VCaP (cell line): ENCODE measurements around the gene NME2.

Experiments used
- H3K27ac ChIP-seq: fragments of 450-650 bp; 2 replicates; pipeline ENCODE4 v1.5.1; 2017
- TF ChIP-seq, protein P1 (sequence below): fragments of 450-650 bp; conservative IDR thresholded peaks from 2 replicates; pipeline ENCODE4 v1.5.1; 2017; ENCODE audit warnings: mild to moderate bottlenecking, moderate library complexity

Gene NME2

DNA sequence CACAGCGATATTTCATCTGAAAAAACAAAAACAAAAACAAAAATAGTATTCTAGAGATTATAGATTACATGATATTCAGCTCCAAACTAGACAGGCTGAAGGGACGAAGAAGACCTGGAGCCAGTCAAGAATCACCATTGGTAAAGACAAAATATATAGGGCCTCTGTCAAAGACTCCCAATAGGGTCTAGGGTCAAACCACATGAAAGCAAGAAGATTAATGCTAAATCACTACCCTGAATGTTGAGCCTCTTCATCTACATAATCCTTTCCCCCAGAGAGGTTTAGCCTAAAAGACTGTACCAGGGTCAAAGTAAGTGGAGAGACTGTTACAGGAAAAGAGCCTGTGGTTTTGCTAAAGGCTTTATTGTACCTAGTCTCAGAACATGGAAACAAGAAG is 23.6 kb upstream of the NME2 start:
- no peak overlapping the region for H3K27ac ChIP-seq
- TF ChIP-seq, protein P1, sequence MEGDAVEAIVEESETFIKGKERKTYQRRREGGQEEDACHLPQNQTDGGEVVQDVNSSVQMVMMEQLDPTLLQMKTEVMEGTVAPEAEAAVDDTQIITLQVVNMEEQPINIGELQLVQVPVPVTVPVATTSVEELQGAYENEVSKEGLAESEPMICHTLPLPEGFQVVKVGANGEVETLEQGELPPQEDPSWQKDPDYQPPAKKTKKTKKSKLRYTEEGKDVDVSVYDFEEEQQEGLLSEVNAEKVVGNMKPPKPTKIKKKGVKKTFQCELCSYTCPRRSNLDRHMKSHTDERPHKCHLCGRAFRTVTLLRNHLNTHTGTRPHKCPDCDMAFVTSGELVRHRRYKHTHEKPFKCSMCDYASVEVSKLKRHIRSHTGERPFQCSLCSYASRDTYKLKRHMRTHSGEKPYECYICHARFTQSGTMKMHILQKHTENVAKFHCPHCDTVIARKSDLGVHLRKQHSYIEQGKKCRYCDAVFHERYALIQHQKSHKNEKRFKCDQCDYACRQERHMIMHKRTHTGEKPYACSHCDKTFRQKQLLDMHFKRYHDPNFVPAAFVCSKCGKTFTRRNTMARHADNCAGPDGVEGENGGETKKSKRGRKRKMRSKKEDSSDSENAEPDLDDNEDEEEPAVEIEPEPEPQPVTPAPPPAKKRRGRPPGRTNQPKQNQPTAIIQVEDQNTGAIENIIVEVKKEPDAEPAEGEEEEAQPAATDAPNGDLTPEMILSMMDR: no peak

DNA sequence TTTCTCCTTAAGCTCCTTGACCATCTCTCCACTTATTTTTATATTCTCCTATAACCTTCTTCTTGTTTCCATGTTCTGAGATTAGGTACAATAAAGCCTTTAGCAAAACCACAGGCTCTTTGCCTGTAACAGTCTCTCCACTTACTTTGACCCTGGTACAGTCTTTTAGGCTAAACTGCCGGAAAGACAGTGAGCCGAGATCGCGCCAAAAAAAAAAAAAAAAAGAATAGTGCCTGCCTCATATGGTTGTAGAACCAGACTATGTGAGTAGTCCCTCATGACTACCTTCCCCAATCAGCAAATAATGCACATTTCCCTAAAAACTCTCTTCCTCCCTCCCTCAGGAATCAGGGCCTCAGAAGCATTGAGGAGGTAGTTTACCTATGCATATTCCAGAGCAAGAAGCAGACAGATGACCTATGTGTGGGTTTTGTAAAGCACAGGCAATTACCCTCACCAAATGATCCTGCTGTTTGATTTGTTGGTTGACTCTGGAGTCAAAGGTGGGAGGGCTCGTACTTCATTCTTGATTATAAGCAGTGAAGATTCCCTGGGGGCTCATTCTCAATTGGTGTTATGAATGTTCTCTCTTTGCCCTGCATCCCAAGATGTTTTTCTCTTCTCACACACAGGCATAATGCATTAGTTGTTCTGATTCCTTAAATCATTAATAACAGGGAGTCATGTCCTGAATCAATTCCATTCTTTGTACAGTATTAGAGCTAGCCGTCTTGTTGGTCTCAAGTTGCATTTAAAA is 21.8 kb upstream of the NME2 start:
- H3K27ac ChIP-seq: no peak overlapping the region
- TF ChIP-seq, protein P1: no peak

DNA sequence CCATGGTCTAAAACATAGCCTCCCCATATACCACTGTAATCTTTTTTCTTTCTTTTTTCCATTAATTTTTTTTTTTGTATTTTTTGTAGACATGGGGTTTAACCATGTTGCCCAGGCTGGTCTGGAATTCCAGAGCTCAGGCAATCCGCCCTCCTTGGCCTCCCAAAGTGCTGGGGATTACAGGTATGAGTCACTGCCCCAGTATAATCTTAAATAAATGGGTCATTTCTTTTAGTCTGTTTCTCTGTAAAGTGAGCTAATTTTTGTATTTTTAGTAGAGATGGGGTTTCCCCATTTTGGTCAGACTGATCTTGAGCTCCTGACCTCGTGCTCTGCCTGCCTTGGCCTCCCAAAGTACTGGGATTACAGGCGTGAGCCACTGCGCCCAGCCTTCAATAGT is 18.6 kb upstream of the NME2 start:
- no peak overlapping the region for H3K27ac ChIP-seq

DNA sequence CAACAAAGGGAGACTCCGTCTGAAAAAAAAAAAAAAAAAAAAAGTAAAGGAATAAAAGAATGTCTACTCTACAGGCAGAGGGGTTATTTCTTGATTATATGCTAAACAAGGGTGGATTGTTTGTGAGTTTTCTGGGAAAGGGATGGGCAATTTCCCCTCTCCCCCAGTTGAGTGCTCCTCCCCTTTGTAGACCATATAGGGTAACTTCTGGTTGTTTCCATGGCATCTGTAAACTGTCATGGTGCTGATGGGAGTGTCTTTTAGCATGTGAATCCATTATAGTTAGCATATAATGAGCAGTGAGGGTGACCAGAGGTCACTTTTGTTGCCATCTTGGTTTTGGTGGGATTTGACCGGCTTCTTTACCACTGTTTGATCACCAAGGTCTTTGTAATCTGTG is 17.0 kb upstream of the NME2 start:
- no peak overlapping the region for H3K27ac ChIP-seq
- TF ChIP-seq, protein P1: no peak

More for the DNA sequence above, 18.6 kb upstream of the NME2 start:
- TF ChIP-seq, protein P1: no peak

DNA sequence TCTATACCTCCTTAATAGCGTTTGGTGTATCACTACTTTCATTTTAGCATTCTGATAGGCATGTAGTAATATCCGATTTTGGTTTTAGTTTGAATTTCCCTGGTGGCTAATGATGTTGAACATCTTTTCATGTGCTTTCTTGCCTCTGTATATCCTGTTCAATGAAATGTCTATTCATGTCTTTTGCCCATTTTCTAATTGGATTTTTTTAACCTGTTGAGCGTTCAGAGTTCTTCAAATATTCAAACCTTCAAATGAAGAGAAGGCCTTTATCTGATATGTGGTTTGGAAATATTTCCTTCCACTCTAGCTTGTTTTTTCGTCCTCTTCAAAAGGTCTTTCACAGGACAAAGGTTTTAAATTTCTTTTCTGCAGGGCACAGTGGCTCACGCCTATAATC is 15.3 kb upstream of the NME2 start:
- no peak overlapping the region for H3K27ac ChIP-seq
- TF ChIP-seq, protein P1: no peak

DNA sequence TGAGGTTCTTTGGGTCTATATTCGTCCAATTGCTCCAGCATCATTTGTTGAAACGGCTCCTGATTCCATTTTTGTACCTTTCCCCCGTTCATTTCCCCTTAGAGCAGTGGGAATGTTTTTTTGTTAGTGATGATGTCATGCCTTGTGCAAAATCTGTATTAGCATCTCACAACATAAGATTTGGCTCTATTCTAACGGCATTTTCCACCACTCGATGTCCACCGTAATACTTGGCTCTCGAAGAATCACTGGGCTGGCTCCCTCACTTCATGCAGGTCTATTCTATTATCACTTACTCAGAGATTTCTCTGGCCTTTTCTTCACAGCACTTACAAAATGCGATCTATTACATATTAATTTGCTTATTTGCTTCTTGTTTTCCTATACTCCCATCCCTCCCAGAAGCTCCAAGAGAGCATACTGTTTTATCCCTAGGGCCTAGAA is 13.4 kb upstream of the NME2 start:
- peak overlapping the region; percentile 87 for H3K27ac ChIP-seq
- TF ChIP-seq, protein P1: no peak

DNA sequence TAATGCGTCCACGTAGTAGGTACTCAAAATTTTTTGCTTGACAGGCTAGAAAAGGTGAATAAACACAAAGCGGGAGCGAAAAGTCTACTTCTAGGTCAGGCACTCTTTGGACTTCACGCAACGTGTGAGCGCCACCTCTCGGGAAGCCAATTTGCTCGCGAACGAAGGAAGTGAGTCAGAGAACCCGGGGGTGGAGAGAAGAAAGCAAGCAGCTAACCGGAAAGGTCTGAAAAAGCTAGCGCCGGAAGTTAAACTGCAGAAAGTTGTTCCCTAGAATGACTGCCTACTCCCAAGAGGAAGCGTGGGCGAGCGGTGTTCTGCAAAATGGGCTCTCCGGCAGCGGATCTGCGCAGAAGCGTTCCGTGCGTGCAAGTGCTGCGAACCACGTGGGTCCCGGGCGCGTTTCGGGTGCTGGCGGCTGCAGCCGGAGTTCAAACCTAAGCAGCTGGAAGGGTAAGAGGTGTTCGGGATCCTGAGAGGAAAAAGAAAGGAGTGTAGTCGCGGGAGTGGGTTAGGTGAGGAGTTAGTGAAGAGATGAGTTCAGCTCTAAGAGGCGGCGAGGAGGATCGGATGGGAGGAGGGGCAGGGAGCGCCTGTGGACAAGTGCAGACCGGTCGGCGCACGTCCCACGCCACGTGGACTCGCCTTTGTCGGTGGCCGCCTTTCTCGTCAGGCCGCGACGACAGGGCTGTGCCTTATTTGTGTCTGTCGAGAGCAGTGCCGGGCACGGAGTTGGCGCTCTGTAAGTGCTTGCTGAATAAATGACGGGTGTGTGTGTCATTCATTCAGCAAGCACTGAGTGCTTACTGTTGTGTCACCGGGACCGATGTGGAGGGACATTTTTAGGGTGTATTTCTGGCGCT is 12.8 kb upstream of the NME2 start, which contains the start of gene NME1:
Gene NME1, plus strand, starts transcription at position 350 of the 863 bp plus-strand sequence. CDS start 2,096 bp downstream, outside the sequence.
- H3K27ac ChIP-seq: peak within 1 kb of the TSS; percentile 87
- TF ChIP-seq, protein P1: peak; percentile 92
